MCF 10A (cell line): ENCODE measurements around the gene PRSS3. TPM values are rescaled to one million over a fixed set of nuclear protein-coding genes. Genes with fewer than 3 reads are reported as not detected.
A peak's percentile ranks its signal among the peaks of the same experiment; 100 is the strongest.

Source experiments
- BruUV-seq: library from RNA; stranded (reverse); fragments of 400-500 nt; replicated peaks from 2 replicates; lab custom pipeline; 2021; lab: Mats Ljungman, UMichigan
- CTCF ChIA-PET: fragments of 300-600 bp; sonication (Branson Sonifier 250); formaldehyde crosslinking; extraction: SDS; loops from one replicate; lab custom pipeline; 2021; ENCODE audit warnings: antibody characterized with exemption, inconsistent platforms; lab: Yijun Ruan, JAX
- POLR2A ChIA-PET: fragments of 300-600, 350-650 bp; sonication (Branson Sonifier 250); formaldehyde crosslinking; extraction: SDS; loops from one replicate; lab custom pipeline; 2020; ENCODE audit warnings: antibody characterized with exemption, inconsistent platforms; lab: Yijun Ruan, JAX
- DNase-seq: peaks from one replicate; pipeline ENCODE4 v3.0.0-alpha.2; 2018; ENCODE audit not compliant: unreplicated experiment
- H3K27ac Mint-ChIP-seq: one replicate; pipeline ENCODE4 v1.8.0; 2022; ENCODE audit warnings: mild to moderate bottlenecking, low read depth, mixed read lengths; ENCODE audit not compliant: unreplicated experiment
- H3K27me3 Mint-ChIP-seq: one replicate; pipeline ENCODE4 v1.8.0; 2022; ENCODE audit warnings: mixed read lengths; ENCODE audit not compliant: insufficient read depth, unreplicated experiment
- H3K36me3 Mint-ChIP-seq: one replicate; pipeline ENCODE4 v1.8.0; 2022; ENCODE audit warnings: mild to moderate bottlenecking, moderate library complexity, mixed read lengths; ENCODE audit not compliant: insufficient read depth, unreplicated experiment
- H3K4me1 Mint-ChIP-seq: one replicate; pipeline ENCODE4 v1.8.0; 2022; ENCODE audit warnings: mixed read lengths; ENCODE audit not compliant: insufficient read depth, unreplicated experiment
- H3K4me3 Mint-ChIP-seq: one replicate; pipeline ENCODE4 v1.8.0; 2022; ENCODE audit warnings: mild to moderate bottlenecking, moderate library complexity, mixed read lengths; ENCODE audit not compliant: unreplicated experiment
- H3K9me3 Mint-ChIP-seq: one replicate; pipeline ENCODE4 v1.8.0; 2022; ENCODE audit warnings: mixed read lengths; ENCODE audit not compliant: unreplicated experiment
- intact Hi-C: fragments of 100-400 bp; cut with micrococcal nuclease; formaldehyde crosslinking; loops from 2 replicates; pipeline ENCODE4 v1.14.1; 2022
- total RNA-seq: library from RNA; stranded (reverse); gene quantifications from 2 replicates; pipeline ENCODE4 v1.2.3, GENCODE V29; 2022
- TF ChIP-seq, protein P1 (sequence below): fragments of 200-600 bp; IDR thresholded peaks from one replicate; pipeline ENCODE4 v1.8.0; 2022; ENCODE audit warnings: antibody characterized with exemption, mild to moderate bottlenecking; ENCODE audit not compliant: unreplicated experiment

Gene PRSS3
- total RNA-seq, 1 experiment from 2014 or later = 1.4 TPM

DNA sequence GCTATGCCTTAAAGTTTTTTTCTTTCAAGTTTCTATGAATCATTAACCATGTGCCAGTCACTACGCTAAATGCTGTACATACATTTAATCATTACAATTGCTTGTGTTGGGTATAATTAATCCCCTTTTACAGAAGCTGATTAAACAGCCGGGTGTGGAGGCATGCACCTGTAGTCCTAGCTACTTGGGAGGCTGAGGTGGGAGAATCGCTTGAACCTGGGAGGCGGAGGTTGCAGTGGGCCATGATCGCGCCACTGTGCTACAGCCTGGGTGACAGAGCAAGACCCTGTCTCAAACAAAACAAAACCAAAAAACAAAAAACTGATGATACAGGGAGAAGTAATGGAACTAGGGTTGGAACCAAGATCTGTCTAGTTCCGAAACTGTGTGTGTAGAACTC is 20.4 kb downstream of the PRSS3 start:
- H3K27ac Mint-ChIP-seq = peak overlapping the region; percentile 82
- peaks cover 24% of the 10 kb centered on the region for H3K4me1 Mint-ChIP-seq
- BruUV-seq = no TSS peak
- H3K36me3 Mint-ChIP-seq = no peaks in the 10 kb centered on the region
- no peaks in the 10 kb centered on the region for H3K9me3 Mint-ChIP-seq
- H3K4me3 Mint-ChIP-seq = peak overlapping the region; percentile 80
- intact Hi-C loops = loop anchor here (1.0 to 10.0 kb wide), 3 partner anchors 21 to 257 kb away; no protein-coding TSS in a partner anchor
- TF ChIP-seq, protein P1, sequence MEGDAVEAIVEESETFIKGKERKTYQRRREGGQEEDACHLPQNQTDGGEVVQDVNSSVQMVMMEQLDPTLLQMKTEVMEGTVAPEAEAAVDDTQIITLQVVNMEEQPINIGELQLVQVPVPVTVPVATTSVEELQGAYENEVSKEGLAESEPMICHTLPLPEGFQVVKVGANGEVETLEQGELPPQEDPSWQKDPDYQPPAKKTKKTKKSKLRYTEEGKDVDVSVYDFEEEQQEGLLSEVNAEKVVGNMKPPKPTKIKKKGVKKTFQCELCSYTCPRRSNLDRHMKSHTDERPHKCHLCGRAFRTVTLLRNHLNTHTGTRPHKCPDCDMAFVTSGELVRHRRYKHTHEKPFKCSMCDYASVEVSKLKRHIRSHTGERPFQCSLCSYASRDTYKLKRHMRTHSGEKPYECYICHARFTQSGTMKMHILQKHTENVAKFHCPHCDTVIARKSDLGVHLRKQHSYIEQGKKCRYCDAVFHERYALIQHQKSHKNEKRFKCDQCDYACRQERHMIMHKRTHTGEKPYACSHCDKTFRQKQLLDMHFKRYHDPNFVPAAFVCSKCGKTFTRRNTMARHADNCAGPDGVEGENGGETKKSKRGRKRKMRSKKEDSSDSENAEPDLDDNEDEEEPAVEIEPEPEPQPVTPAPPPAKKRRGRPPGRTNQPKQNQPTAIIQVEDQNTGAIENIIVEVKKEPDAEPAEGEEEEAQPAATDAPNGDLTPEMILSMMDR = no peak
- DNase-seq = no peak
- H3K27me3 Mint-ChIP-seq = no peaks in the 10 kb centered on the region
- POLR2A ChIA-PET = interaction anchor here (0.9 to 4.7 kb wide), 10 partner anchors 7 to 258 kb away, joined by 3 to 56 read pairs (median 4); no protein-coding TSS in a partner anchor
- CTCF ChIA-PET = interaction anchor here (0.5 to 7.0 kb wide), 10 partner anchors 9 to 258 kb away, joined by 3 to 132 read pairs (median 4); partner anchors contain the start of gene PRSS3

DNA sequence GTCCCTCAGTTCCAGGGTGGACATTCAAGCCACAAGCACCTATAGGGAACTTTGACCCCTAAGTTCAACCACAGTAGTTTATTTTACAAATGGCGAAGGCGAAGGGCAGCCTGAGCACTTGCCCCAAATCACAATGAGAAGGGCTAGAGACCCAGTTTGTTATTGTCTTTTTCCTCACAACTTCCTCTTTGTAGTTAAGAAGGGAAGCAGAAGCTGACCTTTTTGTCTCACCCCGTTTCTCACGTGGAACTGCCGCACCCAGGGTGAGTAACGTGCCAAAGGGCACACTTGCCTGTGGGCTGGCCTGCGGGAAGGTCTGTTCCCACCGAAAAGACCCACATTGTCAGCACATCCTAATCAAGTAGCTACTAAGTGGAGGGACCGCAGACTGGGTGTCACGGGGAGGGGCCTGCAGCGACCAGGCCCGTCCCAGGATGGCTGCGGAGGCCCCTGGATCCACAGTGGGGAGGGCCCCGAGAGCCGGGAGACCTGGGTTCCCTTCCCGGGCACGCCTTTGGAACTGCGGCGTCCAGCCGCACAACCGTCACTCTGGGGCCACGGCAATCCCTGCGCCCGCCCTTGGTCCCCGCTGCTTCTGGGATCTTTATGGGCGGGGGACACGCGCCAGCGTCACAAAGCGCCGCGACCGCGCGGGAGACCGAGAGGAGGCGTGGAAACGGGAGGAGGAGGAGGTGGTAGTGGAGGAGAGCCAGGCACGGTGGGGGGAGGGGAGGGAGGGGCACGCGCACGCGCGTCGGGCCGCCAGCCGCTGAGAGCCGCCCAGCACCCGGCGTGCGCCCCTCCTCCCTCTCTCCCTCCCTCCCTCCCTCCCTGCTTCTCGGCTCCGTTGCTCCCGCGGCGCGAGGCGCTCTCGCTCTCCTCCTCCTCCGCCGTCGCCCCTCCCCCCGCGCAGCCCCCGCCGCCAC is 21.2 kb downstream of the PRSS3 start, which contains the start of gene UBE2R2:
Gene UBE2R2, plus strand, starts transcription at position 834 of the 926 bp plus-strand sequence. CDS start 598 bp downstream, outside the sequence.
- CTCF ChIA-PET = interaction anchor here (1.1 to 7.0 kb wide), 3 partner anchors 21 to 79 kb away, joined by 4 to 132 read pairs (median 5); partner anchors contain the start of gene PRSS3
- intact Hi-C loops = loop anchor here (1.0 to 10.0 kb wide), 3 partner anchors 20 to 256 kb away; no protein-coding TSS in a partner anchor

DNA sequence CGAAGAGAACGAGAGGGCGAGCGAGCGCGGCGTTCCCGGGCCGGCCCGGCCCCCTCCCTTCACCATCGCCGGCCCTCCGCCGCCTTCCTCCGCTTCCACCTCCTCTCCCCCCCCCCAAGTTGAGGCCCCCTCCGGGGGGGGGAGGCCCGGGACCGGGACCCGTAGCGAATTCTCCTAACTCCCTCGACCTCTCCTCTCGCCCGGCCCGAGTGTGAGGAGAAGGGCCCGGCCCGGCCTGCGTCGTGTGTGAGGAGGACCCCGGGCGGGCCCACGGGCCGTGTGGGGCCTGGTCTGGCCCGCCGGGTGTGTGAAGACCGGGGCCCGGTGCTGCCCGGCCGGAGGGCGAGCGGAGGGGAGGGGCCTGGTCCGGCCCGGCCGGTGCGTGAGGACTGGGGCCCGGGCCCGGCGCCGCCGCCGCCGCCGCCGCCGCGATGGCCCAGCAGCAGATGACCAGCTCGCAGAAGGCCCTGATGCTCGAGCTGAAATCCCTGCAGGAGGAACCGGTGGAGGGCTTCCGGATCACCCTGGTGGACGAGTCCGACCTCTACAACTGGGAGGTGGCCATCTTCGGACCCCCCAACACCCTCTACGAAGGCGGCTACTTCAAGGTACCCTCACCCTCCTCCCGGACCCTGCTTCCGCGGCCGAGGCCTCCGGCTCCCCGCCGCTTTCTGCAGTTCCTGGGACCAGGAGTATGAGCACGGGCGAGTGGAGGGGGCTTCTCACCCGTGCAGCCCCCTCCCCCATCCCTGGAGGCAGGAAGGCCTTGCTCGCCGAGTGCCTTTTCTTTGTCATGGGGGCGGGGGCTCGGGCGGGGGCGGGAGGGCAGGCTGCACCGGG is 22.2 kb downstream of the PRSS3 start:
- H3K4me1 Mint-ChIP-seq = peaks cover 27% of the 10 kb centered on the region
- DNase-seq = peak; percentile 55
- TF ChIP-seq, protein P1 = no peak
- H3K27me3 Mint-ChIP-seq = no peaks in the 10 kb centered on the region
- no peaks in the 10 kb centered on the region for H3K36me3 Mint-ChIP-seq
- CTCF ChIA-PET = interaction anchor here (1.2 kb wide), 1 partner anchor 39 kb away, joined by 3 read pairs; no protein-coding TSS in a partner anchor
- peak overlapping the region; percentile 19 for H3K27ac Mint-ChIP-seq
- intact Hi-C loops = loop anchor here (5.0 to 10.0 kb wide), 2 partner anchors 107 to 255 kb away; no protein-coding TSS in a partner anchor
- H3K9me3 Mint-ChIP-seq = no peaks in the 10 kb centered on the region
- BruUV-seq = no TSS peak
- POLR2A ChIA-PET = interaction anchor here (0.6 to 2.0 kb wide), 8 partner anchors 17 to 793 kb away, joined by 3 to 11 read pairs (median 4); partner anchors contain the start of gene DNAJA1
- peak overlapping the region; percentile 80 for H3K4me3 Mint-ChIP-seq

More for the DNA sequence above, 21.2 kb downstream of the PRSS3 start, which contains the start of gene UBE2R2:
- BruUV-seq = TSS peak; percentile 85
- no peaks in the 10 kb centered on the region for H3K27me3 Mint-ChIP-seq
- peak within 1 kb of the TSS; percentile 82 for H3K27ac Mint-ChIP-seq
- peak; percentile 88 for DNase-seq
- H3K36me3 Mint-ChIP-seq = no peaks in the 10 kb centered on the region
- POLR2A ChIA-PET = interaction anchor here (0.6 to 4.7 kb wide), 14 partner anchors 8 to 622 kb away, joined by 3 to 56 read pairs (median 4); no protein-coding TSS in a partner anchor
- TF ChIP-seq, protein P1 = no peak
- H3K4me1 Mint-ChIP-seq = peaks cover 27% of the 10 kb centered on the region
- H3K4me3 Mint-ChIP-seq = peak within 1 kb of the TSS; percentile 80
- no peaks in the 10 kb centered on the region for H3K9me3 Mint-ChIP-seq
